Fibroblast of lung (primary cell): ENCODE results near the gene HIVEP1.

Experiments used
- CTCF ChIP-seq, 2 donors: IDR thresholded peaks in 1 of 2; conservative IDR thresholded peaks in 1 of 2; 1 replicate in 1 of 2; 2 replicates in 1 of 2; pipeline ENCODE4 v1.5.1; 2011 to 2012; ENCODE audit warnings: low read length in 2 of 2, control low read depth in 1 of 2, inconsistent platforms in 1 of 2, low read depth in 1 of 2, mild to moderate bottlenecking in 1 of 2
- EZH2 ChIP-seq: IDR thresholded peaks from 2 replicates; pipeline ENCODE4 v1.5.1; 2012; ENCODE audit warnings: low read length, control low read depth, mild to moderate bottlenecking; ENCODE audit errors: missing control alignments

DNA sequence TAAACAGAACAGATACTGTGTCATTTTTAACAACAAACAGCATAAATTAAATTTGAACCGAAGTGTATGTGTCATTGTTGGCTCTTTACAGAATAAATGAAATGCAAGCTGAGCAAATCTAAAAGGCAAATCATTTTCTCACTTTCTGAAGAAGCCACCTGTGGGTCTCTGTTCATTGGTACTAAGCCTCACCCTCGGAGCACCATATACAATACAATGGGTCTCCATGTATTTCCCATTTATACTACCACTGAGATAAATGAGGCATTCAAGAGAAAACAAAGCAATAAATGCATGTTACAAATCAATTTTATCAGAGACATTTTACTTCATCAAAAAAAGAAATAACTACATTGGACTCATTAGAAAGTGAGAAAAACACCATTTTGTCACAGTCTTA, 38.9 kb upstream of the HIVEP1 start:
- TF ChIP-seq EZH2 (no peak), CTCF (conservative IDR thresholded peaks at IDR 0.05 in 1 of 2, IDR thresholded peaks at IDR 0.05 in 1 of 2; ENCODE audit: low read depth in 1 of 2, low read length in 2 of 2) (no peak)
